DMS 273 (cell line): Measurements from ENCODE around the gene CNTLN.

Experiments
- DNase-seq: peaks from one replicate; lab custom pipeline; 2025; ENCODE audit not compliant: unreplicated experiment; lab: John Stamatoyannopoulos, UW

The CNTLN gene, protein sequence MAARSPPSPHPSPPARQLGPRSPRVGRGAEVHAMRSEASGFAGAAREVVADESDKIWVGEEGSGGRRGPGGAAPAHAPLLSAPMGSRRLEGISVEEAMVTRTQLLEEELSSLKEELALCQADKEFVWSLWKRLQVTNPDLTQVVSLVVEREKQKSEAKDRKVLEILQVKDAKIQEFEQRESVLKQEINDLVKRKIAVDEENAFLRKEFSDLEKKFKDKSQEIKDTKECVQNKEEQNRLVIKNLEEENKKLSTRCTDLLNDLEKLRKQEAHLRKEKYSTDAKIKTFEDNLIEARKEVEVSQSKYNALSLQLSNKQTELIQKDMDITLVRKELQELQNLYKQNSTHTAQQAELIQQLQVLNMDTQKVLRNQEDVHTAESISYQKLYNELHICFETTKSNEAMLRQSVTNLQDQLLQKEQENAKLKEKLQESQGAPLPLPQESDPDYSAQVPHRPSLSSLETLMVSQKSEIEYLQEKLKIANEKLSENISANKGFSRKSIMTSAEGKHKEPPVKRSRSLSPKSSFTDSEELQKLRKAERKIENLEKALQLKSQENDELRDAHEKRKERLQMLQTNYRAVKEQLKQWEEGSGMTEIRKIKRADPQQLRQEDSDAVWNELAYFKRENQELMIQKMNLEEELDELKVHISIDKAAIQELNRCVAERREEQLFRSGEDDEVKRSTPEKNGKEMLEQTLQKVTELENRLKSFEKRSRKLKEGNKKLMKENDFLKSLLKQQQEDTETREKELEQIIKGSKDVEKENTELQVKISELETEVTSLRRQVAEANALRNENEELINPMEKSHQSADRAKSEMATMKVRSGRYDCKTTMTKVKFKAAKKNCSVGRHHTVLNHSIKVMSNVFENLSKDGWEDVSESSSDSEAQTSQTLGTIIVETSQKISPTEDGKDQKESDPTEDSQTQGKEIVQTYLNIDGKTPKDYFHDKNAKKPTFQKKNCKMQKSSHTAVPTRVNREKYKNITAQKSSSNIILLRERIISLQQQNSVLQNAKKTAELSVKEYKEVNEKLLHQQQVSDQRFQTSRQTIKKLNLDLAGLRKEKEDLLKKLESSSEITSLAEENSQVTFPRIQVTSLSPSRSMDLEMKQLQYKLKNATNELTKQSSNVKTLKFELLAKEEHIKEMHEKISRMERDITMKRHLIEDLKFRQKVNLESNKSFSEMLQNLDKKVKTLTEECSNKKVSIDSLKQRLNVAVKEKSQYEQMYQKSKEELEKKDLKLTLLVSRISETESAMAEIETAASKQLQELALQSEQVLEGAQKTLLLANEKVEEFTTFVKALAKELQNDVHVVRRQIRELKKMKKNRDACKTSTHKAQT (N-terminal part only)

DNA sequence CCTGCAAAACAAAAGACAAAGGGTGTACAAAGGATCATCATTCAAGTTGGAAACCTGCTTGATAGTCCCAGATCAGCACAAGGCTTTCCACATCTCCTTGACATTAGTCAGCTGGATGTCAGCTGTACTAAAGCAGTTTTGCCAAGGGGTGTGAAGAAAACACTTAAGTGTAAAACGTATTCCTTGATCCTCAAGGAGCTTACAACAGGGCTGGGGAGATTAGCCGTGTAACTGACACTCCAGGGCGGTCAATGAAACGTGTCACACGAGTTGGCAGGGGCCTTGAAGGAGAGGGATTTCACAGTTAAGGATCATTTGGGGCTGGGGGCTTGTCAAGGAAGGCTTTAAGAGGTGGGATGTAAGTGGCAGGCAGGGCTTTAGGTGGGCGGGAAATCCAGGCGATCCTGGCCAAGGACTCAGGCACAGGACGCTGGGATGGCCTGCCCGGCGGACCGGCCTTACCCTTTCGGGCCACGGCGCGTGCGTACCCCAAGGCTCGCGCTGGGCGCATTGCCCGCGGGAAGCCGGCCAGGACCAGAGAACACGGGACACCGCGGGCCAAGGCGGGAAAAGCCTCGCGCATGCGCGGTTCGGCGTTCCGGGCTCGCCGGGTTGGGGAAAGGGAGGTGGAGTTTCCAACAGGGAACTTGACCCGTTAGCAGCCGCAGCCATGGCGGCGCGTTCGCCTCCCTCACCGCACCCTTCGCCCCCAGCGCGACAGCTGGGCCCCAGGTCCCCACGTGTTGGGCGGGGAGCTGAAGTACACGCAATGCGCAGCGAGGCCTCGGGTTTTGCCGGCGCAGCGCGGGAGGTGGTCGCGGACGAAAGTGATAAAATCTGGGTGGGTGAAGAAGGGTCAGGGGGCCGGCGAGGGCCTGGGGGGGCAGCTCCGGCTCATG is at the start of gene CNTLN:
Gene CNTLN, plus strand, starts transcription at position 645 of the 899 bp plus-strand sequence. Its CDS starts 26 bp downstream, at position 671.
- peak; percentile 98 for DNase-seq

DNA sequence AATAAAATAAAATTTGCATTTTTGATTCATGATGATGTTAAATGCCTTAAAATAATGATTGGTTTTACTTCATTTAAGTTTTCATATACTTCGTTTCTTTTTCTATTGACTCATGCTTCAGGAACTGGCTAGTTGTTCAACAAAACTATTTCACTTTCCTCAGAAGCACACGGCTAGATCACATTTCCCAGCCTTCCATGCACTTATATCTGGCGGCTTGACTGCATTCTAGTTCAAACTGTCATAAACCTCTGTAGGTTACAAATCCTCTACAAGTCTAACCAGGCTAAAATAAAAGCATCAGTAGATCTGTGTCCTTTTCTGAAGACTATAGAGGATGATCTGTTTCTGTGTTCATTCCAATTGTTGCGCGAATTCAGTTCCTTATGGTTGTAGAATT is 46.3 kb upstream of the CNTLN start:
- no peak for DNase-seq

DNA sequence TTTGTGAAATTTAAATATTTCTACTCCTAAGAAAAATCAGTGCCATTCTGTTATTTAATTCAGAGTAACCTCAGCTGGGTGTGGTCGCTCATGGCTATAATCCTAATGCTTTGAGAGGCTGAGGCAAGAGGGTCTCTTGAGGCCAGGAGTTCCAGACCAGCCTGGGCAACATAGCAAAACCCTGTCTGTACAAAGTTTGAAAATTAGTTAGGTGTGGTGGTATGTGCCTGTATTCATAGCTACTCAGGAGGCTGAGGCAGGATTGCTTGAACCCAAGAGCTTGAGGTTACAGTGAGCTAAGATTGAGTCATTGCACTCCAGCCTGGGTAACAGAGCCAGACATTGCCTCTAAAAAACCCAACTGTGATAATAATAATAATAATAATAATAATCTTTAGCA is 44.8 kb upstream of the CNTLN start:
- DNase-seq: no peak

DNA sequence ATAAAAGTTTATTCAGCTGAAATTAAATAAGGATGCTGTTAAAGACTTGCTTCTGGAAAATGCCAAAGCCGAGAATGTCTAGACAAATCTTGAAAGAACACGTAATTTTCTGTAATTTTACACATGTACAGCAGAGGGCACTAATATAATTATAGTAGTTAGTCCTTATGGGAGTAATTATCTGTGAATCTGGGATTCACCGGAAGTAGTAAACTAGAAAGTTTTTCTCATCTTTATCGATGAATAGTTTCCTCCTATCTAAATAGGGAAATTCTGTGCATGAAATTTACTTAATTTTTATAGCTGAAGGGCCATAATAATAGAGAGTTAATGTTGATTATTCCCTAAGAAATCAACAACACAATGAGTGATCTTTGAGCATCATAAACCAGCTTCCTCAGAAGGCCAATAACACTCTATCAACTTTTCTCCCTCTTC is 18.4 kb upstream of the CNTLN start:
- DNase-seq: peak; percentile 73

DNA sequence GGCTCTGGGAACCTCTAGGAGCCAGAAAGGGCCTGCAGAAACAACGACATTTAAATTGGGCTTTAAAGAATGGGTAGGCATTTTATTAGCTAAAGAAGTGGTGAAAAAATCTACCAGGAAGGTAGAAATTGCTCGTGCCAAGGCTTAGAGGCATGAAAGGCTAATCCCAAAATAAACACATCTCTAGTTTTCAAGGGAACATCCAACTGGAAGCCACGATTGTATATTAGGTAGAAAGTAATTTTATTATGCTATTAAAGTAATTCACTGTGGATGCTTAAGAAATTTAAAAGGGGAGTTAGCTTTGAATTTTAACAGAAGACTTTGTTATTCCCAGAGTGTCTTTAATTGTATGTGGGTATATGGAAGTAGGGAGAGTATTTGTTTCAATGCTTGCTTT is 17.5 kb upstream of the CNTLN start:
- no peak for DNase-seq

DNA sequence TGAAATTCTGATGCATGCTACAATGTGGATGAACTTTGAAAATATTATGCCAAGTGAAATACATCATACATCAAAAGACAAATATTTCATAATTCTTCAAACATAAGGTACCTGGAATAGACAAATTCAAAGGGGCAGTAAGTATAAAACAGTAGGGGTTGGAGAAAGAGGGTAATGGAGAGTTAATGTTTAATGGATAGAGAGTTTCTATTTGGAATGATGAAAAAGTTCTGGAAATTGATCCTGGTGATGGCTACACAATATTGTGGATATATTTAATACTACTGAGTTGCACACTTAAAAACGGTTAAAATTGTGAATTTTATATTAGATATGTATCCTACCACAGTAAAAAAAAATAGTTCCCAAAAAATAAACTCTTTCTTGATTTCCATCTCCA is 14.6 kb upstream of the CNTLN start:
- no peak for DNase-seq

DNA sequence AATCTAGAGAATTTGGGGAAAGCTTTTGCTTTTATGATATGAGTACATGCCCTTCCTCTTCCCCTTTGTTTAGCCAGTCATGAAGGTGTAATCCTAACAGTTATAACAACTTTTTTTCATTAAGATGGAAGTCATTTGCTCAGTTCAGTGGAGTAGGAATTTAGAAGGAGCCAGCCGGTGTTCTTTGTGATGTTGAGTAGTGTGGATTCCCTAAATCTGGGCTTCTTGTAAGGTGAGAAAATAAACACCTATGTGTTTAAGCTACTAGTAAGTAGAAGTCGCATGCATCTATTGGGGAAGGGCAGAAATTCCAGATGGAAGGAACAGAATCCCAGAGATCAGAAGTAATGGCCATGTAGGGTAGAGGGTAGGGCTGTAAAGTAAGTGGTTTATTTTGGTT is 13.6 kb upstream of the CNTLN start:
- no peak for DNase-seq

DNA sequence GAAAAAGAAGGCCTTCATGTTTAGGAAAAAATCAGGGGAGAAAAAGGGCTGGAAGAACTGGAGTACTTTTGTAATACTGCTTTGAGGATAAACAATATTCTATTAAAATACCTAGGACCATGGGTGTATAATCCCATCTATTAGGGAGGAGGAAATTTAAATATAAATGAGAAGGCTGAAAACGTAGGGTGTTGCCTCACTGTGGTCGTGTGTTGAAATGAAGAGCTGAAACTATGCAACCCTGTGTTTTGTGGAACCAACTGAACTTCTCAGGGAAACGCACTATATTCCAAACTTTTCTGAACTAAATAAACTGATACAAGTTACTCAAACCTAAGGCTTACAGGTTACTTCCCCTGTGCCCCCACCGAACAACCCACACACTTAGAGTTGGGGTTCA is 4.5 kb upstream of the CNTLN start:
- no peak for DNase-seq

DNA sequence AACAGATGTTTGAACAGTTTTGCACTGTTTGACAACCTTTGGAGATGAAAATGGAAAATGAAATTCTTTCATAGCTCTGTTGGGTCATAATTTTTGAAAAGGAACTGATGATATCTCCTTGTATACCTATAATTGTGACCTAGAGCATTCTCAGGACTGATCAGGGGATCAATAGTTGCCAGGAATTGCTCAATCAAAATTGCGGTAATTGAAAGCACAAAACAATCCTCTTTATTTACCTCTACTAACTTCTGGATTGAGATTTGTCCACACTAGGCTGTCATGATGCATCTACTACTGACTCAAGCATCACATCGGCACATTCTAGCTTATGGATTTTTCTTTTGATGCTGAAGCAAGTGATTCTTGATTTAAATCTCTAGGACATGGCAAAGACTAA is 4.1 kb upstream of the CNTLN start:
- DNase-seq: no peak

DNA sequence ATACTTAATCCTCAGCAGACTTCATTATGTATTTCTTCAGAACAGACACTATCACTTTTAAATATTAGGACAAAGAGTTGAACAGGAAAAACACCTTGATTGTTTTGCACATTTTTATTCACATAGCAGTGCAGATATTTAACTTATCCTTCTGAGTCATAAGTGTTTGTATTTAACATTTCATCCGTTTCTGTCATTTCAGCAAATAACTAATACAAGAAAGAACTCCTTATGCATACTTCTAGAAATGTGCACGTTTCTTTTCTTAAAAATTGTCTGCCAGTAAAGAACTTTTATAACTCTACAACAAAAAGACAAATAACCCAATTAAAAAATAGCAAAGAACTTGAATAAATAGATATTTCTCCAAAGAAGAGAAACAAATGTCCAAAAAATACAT is 3.3 kb upstream of the CNTLN start:
- DNase-seq: no peak

DNA sequence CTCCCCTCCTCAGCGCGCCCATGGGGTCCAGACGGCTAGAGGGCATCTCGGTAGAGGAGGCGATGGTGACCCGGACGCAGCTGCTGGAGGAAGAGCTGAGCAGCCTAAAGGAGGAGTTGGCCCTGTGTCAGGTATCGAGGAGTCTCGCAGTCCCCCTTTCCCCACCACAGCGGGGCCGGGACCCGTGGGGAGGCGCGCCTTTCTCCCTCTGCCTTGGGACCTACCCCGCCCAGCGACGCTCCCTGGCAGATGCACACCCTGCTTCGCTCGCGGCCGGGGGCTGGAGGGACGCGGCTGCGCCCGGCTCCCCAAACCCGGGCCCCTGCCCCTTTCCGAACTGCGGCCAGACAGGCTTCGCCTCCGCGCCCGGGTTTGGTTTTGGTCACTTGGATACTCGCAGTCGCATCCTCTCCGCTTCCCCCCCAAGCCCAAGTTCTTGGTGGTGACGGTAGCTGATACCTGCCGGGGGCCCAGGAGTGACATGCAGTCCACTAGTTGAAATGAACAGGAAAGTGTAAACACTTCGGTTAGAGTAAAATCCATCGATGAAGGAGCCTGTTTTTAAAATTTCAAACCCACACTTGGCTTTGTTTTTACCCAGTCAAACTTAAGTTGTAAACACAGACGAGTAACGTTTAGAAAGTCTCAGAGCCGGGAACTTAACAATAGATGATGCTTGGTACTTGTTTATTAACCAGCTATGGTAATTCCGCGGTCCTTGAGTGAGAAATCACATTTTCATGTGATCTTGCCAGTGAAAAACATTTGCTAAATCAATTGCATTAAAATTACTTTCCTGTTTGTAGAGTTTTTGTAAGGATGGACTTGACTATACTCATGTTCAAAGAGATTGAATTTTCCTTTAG is 688 bp downstream of the CNTLN start:
- peak; percentile 83 for DNase-seq

DNA sequence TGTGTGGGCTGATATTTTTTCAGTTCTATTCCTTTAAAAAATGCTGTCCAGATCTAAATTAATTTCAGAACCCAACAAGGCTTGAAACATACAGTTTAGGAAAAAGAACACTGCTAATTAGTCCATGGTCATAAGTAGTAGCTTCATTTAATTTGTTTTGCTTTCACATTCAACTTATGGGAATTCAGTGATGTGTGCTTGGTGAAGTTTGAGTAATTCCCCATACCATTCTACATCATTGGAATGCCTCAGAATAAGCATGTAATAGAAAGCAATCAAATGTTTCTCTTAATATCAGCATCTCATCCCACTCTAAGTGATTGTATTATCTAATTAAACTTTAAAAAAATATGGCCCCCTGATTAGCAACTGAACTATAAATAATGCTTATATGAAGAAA is 2.7 kb downstream of the CNTLN start:
- no peak for DNase-seq

DNA sequence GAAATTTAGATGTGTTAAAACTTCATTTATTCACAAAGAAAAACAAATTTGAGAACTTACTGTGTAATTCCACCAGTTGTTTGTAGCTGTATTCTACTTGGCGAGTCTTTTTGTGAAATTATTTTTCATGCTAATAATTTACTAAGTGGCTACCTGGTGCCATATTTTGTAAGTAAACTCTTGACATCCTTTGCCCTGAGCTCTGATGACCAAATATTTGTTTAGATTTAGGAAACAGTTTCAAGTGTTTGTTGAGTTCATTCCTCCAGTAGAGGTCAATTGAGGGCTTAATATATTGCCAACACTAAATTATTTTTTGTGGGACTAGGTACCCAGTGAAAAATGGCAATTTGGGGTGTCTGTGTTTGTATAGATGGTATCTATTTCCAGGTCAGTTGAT is 3.7 kb downstream of the CNTLN start:
- DNase-seq: no peak

DNA sequence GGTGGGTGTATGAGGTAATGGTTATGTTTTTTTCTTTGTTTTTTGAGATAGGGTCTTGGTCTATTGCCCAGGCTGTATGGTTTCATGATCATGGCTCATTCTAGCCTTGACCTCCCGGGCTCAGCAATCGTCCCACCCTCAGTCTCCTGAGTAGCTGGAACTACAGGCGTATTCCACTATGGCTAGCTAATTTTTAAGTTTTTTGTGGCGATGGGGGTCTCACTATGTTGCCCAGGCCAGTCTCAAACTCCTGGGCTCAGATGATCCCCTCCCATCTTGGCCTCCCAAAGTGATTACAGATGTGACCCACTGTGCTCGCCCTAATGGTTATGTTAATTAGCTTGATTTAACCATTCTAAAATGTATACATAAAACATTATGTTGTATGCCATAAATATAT is 5.6 kb downstream of the CNTLN start:
- DNase-seq: no peak

DNA sequence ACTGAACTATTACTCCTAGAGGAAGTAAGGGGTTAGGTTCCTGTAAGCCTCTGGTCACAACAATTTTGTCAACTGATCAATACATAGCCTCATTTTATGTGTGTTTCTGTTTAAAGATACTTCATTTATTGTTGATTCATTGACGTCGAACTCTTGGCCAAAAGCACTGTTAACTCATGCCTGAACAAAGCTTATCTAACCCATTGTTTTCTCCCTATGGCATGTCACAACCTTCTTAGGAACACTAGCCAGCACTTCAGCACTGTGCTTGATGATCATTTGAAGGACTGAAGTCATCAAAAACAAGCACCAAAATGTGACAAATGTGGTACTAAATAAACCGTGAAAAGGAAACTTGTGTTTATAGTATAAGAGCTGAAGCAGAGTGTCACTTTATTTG is 13.5 kb downstream of the CNTLN start:
- no peak for DNase-seq

DNA sequence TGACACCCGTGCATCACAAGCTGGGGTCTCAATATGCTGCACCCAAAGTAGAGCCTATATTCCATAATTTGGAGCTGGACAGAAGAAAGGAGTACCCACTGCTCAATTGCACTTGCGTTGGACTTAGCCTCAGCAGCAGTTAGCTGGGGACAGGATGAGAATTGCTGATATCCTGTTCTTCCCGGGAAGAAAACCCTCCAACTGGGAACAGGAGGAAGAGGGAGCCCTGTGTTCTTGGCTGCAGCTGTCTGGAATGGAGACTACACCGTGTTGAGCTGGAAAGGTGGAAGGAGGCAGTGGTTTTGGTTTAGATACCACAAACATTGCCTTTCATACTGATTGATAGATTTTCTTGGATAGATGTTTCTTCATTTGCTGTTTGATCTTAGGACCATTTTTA is 24.6 kb downstream of the CNTLN start:
- DNase-seq: no peak

DNA sequence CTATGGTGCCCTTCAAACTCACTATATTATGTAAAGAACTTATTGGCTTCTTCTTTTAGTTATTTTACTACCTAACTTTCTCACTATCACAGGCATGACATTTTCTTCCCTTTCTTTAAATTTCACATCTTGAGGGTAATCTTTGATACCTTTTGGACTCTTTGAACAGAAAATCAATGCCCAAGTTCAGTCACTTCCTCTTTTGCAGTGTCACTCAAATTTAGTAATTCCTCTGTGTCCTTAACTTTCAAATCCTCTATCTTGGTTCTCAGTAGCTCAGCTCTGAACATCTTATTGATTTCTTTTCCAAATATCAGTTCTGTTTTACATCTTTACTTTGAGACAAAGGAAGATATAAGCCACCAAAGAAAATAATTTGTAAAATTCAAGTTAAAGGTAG is 25.5 kb downstream of the CNTLN start:
- DNase-seq: no peak

DNA sequence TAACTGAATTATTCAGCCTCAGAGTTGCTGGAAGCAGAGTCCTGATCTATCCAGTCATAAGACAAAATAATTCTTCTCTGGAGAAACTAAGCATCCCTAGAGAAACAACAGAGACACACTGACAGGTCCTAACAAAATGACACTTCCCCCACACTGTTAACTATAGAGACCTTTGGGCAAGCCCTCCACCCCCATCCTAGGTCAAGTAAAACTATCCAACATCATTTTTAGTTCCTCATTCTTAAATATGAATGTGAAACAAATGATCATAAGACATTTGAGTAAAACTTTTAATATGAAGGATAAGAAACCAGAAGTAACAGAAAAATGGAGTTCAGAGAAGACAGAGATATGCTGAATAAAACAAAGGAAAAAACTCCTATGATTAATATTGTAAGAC is 30.9 kb downstream of the CNTLN start:
- no peak for DNase-seq

DNA sequence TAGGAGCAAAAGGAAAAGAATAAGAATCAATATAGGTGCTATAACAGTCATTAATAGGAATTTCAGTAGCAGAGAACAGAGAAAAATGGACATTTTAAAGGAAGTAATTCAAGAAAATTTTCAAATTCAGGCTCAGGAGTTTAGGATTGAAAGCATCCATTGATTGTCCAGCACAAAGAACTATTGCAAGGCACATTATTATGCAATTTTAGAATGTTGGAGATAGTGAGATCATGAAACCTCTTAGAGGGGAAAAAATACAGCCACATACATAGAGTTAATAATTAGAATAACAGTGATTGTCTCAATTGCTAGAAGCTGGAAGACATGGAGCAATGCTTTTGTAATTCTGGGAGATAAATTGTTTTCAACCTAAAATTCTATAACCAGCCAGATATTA is 31.5 kb downstream of the CNTLN start:
- no peak for DNase-seq
